NCI-H2029 (cell line): ENCODE data around the gene KDM2A.

Experiments
- DNase-seq: peaks from one replicate; lab custom pipeline; 2025; lab: John Stamatoyannopoulos, UW

KDM2A gene

GRCh38 chr11:67237574-67237973 lies 118.5 kb downstream of the KDM2A start:
- DNase-seq: no peak

- DNase-seq: no peak
These were observed 120.1 kb downstream of the KDM2A start for GRCh38 chr11:67238894-67239782.

- peak; percentile 99 for DNase-seq
These were observed 120.9 kb downstream of the KDM2A start for GRCh38 chr11:67239783-67240575.

- DNase-seq: peak; percentile 64
These were observed 121.7 kb downstream of the KDM2A start for GRCh38 chr11:67240576-67241389.

DNA sequence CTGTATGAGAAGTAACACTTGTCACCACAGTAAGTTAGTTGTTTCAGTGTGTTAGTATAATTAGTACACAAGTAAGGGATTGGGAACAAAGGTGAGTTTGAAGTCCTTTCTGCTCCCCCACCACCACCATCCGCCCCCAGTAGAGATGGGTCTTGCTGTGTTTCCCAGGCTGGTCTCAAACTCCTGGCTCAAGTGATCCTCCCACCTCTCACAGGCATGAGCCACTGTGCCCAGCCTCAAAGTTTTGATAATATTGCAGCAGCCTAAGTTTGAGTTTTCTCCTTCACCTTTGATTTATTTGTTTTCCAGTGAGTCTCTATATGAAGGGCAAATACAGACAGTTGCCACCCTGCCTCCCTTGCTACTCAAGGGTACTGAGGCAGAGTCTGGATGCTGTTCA lies 123.5 kb downstream of the KDM2A start:
- DNase-seq: no peak

GRCh38 chr11:67243051-67243450 lies 124.0 kb downstream of the KDM2A start:
- no peak for DNase-seq

- no peak for DNase-seq
These were observed 126.0 kb downstream of the KDM2A start for GRCh38 chr11:67245046-67245445.

GRCh38 chr11:67247946-67248550 lies 129.0 kb downstream of the KDM2A start:
- no peak for DNase-seq

DNA sequence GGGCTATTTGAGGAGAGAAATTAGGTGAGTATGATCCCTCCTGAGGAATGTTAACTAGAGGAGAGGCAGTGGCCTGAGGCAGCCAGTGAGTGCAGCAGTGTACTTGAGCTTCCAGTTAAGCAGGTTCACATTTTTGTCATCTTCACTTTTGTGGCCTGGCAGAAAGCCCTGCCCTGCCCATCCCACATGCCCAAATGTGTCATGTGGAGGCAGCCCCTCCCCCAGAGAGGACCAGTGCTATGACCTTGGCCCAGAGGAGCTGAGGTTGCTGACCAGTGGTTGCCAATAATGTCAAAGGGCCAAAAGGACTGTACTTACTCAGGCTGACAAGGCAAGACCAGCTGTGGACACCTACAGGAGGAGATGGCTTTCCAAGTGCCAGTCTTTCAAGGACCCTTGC lies 129.6 kb downstream of the KDM2A start:
- no peak for DNase-seq

- no peak for DNase-seq
These were observed 131.3 kb downstream of the KDM2A start for GRCh38 chr11:67250059-67251043.

DNA sequence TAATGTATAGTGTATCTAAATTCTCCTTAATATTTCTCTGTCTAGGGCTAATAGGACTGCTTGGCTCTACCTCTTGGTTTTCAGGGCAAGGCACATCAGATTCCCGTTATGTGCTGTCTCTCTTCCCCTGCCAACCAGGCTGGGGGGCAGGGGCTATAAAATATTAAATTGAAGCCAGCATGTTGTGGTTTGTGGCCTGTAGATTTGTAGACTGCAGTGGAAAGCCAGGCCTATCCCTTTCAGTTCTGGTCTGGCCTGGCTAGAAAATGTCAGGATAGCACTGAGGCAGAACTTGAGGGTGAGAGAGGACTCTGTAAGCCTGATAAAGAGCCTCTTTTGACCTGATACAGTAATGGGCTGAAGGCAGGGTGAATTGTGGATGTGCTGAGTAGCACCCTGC lies 132.8 kb downstream of the KDM2A start:
- DNase-seq: no peak

- no peak for DNase-seq
These were observed 133.8 kb downstream of the KDM2A start for GRCh38 chr11:67252831-67253239.

GRCh38 chr11:67253872-67254624 lies 135.0 kb downstream of the KDM2A start:
- DNase-seq: no peak

DNA sequence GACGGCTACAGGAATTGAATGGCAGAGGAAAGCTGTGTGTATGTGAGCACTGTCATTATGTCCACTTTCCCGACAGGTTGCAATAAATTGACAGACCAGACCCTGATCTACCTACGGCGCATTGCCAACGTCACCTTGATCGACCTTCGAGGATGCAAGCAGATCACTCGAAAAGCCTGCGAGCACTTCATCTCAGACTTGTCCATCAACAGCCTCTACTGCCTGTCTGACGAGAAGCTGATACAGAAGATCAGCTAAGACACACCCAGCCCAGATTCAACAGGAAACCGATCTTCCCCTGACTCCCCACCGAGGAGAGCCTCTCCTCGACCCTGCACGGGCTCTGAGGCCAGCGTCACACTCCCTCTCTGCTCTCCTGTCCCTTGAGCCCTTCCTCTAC lies 135.7 kb downstream of the KDM2A start:
- no peak for DNase-seq

DNA sequence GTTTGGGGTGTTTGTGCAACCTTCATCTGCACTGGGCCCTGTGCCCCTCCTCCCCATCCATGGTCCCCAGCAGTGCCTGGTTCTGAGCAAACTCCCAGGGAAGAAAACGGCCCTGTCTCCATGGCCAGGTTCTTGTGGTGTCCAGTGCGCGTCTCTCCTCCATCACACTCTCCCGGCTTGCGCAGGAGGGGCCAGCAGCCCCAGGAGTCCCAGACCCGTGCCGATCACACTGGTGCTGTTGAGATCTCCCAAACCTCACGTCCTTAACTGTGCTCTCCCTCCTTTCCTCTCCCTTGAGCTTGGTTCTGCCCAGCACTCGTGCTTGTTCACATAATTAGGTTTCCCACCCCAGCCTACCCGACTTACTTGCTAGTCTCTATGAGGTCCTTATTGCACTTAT lies 136.3 kb downstream of the KDM2A start:
- no peak for DNase-seq

- no peak for DNase-seq
These were observed 136.8 kb downstream of the KDM2A start for GRCh38 chr11:67255864-67256263.

DNA sequence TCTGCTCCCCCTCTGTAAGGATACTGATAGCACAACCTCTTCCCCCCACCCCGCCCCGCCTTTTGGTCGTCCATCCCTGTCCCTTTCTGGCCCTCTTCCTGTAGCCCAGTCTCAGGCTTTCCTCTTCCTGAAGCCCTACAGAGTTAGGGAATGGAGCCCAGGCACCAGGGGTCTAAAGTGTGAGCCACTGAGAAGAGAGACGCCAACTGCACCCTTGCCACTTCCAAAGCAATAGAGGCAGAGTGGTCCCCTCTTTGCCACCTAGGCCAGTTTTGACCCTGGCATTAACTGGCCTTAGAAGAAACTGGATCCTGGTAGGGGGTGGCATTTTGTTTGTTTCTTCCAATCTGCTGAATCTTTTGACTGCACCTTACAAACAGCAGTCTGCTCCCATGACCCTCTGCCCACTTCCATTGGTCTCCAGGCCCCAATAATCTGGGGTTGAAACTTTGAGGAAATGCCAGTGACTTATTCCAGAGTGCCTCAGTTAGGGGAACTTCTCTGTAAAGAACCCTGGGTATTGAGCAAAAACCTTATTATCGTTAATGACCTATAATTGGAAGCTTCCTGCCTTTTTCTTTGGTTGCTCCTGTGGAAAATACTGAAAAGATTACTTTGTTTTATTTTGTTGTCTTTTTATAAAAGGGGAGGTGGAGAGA lies 137.5 kb downstream of the KDM2A start:
- DNase-seq: no peak

GRCh38 chr11:67260406-67260805 lies 141.3 kb downstream of the KDM2A start:
- DNase-seq: no peak

GRCh38 chr11:67260885-67261639 lies 142.0 kb downstream of the KDM2A start:
- DNase-seq: peak; percentile 16
